HG03571 (cell line): ENCODE results near the gene LRRC7.

Source experiments
- ATAC-seq: cut with Tn5 transposase; IDR thresholded peaks from one replicate; pipeline ENCODE4 v1.9.1; 2021; ENCODE audit not compliant: unreplicated experiment

Gene LRRC7

GRCh38 chr1:69765951-69766350 is 198.2 kb downstream of the LRRC7 start:
- no peak for ATAC-seq

GRCh38 chr1:69766431-69767180 is 198.9 kb downstream of the LRRC7 start:
- ATAC-seq = no peak

GRCh38 chr1:69776555-69776954 is 208.8 kb downstream of the LRRC7 start:
- ATAC-seq = no peak

- ATAC-seq = no peak
Measured at GRCh38 chr1:69777423-69777822, 209.7 kb downstream of the LRRC7 start.

- no peak for ATAC-seq
Measured at GRCh38 chr1:69777971-69778370, 210.2 kb downstream of the LRRC7 start.

- ATAC-seq = no peak
Measured at GRCh38 chr1:69787151-69787550, 219.4 kb downstream of the LRRC7 start.

- ATAC-seq = no peak
Measured at GRCh38 chr1:69791311-69791710, 223.6 kb downstream of the LRRC7 start.

- no peak for ATAC-seq
Measured at GRCh38 chr1:69794831-69795230, 227.1 kb downstream of the LRRC7 start.

- no peak for ATAC-seq
Measured at GRCh38 chr1:69814926-69815325, 247.2 kb downstream of the LRRC7 start.

- ATAC-seq = no peak
Measured at GRCh38 chr1:69824932-69825331, 257.2 kb downstream of the LRRC7 start.

- ATAC-seq = no peak
Measured at GRCh38 chr1:69827732-69828131, 260.0 kb downstream of the LRRC7 start.

GRCh38 chr1:69833536-69833935 is 265.8 kb downstream of the LRRC7 start:
- no peak for ATAC-seq

- ATAC-seq = no peak
Measured at GRCh38 chr1:69834336-69834735, 266.6 kb downstream of the LRRC7 start.

GRCh38 chr1:69835955-69836354 is 268.2 kb downstream of the LRRC7 start:
- ATAC-seq = no peak

- ATAC-seq = no peak
Measured at GRCh38 chr1:69836971-69837636, 269.4 kb downstream of the LRRC7 start.

GRCh38 chr1:69842326-69842725 is 274.6 kb downstream of the LRRC7 start:
- ATAC-seq = no peak

- ATAC-seq = no peak
Measured at GRCh38 chr1:69845655-69846054, 277.9 kb downstream of the LRRC7 start.

- no peak for ATAC-seq
Measured at GRCh38 chr1:69846267-69846666, 278.5 kb downstream of the LRRC7 start.

GRCh38 chr1:69847670-69848069 is 279.9 kb downstream of the LRRC7 start:
- ATAC-seq = no peak

GRCh38 chr1:69852151-69852550 is 284.4 kb downstream of the LRRC7 start:
- no peak for ATAC-seq

GRCh38 chr1:69852706-69853105 is 285.0 kb downstream of the LRRC7 start:
- no peak for ATAC-seq

- ATAC-seq = no peak
Measured at GRCh38 chr1:69858534-69858933, 290.8 kb downstream of the LRRC7 start.

GRCh38 chr1:69861641-69862040 is 293.9 kb downstream of the LRRC7 start:
- no peak for ATAC-seq
